Esophagus muscularis mucosa (tissue), 4 donors: ENCODE measurements around the gene MRTFB.

Source experiments
- CTCF ChIP-seq, 3 experiments: fragments of 200-600 bp in 2 of 3; fragments of 450-650 bp in 1 of 3; sonication (generic) in 2 of 3; IDR thresholded peaks; one replicate each; pipeline ENCODE4 v1.5.1; 2017 to 2019; ENCODE audit warnings: antibody characterized with exemption in 3 of 3, mild to moderate bottlenecking in 2 of 3, moderate library complexity in 1 of 3
- EP300 ChIP-seq: sonication (generic); formaldehyde crosslinking; IDR thresholded peaks from one replicate; pipeline ENCODE4 v1.6.1; 2017; ENCODE audit warnings: antibody characterized with exemption
- POLR2A ChIP-seq: fragments of 450-650 bp; IDR thresholded peaks from one replicate; pipeline ENCODE4 v1.6.1; 2017; ENCODE audit warnings: antibody characterized with exemption, moderate library complexity, mild to moderate bottlenecking, low read depth

- TF ChIP-seq CTCF (IDR thresholded peaks at IDR 0.05) (no peak), EP300 (no peak), POLR2A (no peak)
Measured at GRCh38 chr16:14069818-14070217, 1.3 kb upstream of the MRTFB start.
